Measurements from ENCODE around the gene TOB1. TPM values are rescaled to one million over a fixed set of nuclear protein-coding genes. Genes with fewer than 3 reads are reported as not detected.

Gene TOB1
- total RNA-seq, 1 donor from 2014 or later, result 4.6 TPM

DNA sequence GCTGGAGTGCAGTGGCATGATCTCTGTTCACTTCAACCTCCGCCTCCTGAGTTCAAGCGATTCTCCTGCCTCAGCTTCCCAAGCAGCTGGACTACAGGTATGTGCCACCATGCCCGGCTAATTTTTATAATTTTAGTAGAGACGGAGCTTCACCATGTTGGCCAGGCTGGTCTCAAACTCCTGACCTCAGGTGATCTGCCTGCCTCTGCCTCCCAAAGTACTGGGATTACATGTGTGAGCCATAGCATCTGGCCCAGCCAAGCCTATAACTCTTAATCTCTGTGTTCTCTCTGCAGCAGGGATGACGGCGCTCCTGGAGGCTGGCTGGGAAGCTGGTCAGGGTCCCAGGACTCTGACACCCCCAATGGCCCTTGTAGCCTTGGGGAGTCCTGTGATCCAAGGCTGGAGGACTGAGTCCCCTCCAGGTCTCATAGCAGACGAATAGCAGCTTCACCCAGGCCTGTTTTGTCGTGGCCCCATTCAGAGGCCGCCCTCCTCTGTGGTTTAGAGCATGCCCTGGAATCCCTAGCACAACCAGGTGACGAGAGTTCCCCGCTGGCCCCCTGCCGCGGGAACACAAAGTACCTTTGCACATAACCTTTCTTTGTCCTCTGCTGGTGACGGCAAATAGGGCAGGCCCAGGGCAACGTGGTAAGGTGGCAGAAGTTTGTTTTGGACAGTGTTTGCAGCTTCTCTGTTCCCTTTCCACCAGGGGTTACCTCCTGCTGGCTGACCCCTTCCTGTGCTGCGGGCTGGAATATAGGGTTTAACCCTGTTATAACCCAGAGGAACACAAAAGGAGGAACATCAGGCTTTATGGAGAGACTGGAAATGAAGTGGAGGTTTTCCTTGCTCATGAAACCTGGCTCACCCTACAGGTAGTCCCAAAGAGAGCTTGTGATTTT, 43.0 kb upstream of the TOB1 start:
- no peak for TF ChIP-seq CTCF (conservative IDR thresholded peaks at IDR 0.05; ENCODE audit: low read depth, low read length)
- no peak overlapping the region for H3K4me3 ChIP-seq (ENCODE audit: low read depth, low read length)
- no peak for DNase-seq (ENCODE audit: low read depth)

- DNase-seq (ENCODE audit: low read depth), result no peak
- no peak overlapping the region for H3K4me3 ChIP-seq (ENCODE audit: low read depth, low read length)
- no peak for TF ChIP-seq CTCF (conservative IDR thresholded peaks at IDR 0.05; ENCODE audit: low read depth, low read length)
Observed at GRCh38 chr17:50908140-50908859, 42.1 kb upstream of the TOB1 start.

GRCh38 chr17:50906443-50906842, 40.3 kb upstream of the TOB1 start:
- no peak for TF ChIP-seq CTCF (conservative IDR thresholded peaks at IDR 0.05; ENCODE audit: low read depth, low read length)
- no peak for DNase-seq (ENCODE audit: low read depth)
- no peak overlapping the region for H3K4me3 ChIP-seq (ENCODE audit: low read depth, low read length)

DNA sequence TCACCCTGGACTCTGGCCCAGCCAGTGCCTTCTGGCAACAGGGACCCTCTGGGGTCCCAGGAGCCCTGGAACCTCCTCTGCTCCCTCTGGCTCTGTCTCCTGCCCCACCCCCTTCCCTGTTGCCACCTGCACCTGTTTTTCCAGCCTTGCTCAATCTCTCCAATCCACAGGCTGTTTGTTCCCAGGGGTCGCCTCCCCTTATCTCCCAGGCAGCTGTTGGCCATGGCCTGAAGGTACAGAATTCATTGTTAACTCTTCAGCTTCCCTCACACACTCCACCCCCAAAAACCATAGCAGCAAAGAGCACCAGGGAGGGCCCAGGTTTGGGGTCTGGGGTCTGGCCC, 39.3 kb upstream of the TOB1 start:
- no peak overlapping the region for H3K4me3 ChIP-seq (ENCODE audit: low read depth, low read length)
- no peak for DNase-seq (ENCODE audit: low read depth)
- TF ChIP-seq CTCF (conservative IDR thresholded peaks at IDR 0.05; ENCODE audit: low read depth, low read length), result no peak

DNA sequence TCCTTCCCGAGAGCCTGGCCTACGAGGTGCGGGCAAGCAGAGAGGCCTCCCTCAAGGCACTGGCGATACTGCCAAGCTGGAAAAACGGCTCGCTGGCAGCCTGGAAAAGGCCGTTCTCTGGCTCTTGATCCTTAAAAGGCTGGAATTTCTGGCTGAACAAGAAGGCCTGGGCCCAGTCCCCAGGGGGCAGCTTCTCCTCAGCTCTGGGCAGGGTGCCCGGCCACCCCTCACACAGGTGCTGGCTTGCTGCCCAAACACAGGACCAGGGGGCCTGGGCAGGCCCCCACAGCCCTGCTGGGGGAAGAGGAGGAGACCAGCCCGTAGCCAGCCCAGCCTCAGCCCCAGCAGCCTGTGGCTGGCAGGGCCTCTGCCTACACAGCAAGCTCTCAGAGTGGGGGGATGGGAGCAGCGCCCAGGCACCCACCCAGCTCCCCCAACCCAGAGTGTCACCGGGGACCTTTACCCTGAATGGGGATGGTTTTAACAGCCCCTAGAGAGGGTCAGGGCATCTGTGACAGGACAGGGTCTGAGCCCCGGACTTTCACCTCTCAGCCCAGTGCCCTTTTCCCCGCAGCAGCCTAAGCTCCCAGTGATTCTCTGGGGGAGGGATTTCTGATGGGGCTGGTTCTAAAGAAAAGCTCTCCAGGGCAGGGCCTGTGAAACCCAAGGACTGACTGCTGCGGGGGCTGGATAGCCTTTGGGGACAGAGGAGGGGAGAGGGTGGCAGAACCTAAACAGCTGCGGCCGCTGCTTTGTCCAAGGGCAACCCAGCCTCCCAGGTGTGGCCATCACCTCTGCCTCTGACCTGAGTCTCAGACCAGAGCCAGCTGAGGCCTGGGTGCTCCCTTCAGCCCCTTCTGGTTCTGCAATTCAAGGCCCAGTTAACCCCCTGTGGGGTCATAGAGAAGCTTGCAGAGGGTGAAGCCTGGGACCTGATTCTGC, 38.6 kb upstream of the TOB1 start:
- no peak for DNase-seq (ENCODE audit: low read depth)
- H3K4me3 ChIP-seq (ENCODE audit: low read depth, low read length), result no peak overlapping the region
- TF ChIP-seq CTCF (conservative IDR thresholded peaks at IDR 0.05; ENCODE audit: low read depth, low read length), result peak; percentile 2

GRCh38 chr17:50903604-50904517, 37.7 kb upstream of the TOB1 start:
- DNase-seq (ENCODE audit: low read depth), result no peak
- H3K4me3 ChIP-seq (ENCODE audit: low read depth, low read length), result no peak overlapping the region
- TF ChIP-seq CTCF (conservative IDR thresholded peaks at IDR 0.05; ENCODE audit: low read depth, low read length), result no peak
